IMR-90 (cell line): Measurements from ENCODE around the gene TPMT. TPM values are rescaled to one million over a fixed set of nuclear protein-coding genes. Genes with fewer than 3 reads are reported as not detected.

Experiments
- ATAC-seq: fragments of 200-7000 bp; cut with Tn5 transposase; 2 replicates; pipeline ENCODE4 v1.9.1; 2020; ENCODE audit warnings: low read depth, mild to moderate bottlenecking, moderate library complexity
- BruUV-seq: library from RNA; stranded (reverse); fragments of 400-500 nt; replicated peaks from 2 replicates; lab custom pipeline; 2021; lab: Mats Ljungman, UMichigan
- CTCF ChIA-PET: fragments of 300-600 bp; formaldehyde crosslinking; extraction: SDS; loops from one replicate; lab custom pipeline; 2021; ENCODE audit warnings: antibody characterized with exemption; lab: Yijun Ruan, JAX
- POLR2A ChIA-PET: fragments of 300-600 bp; sonication (Branson Sonifier 250); formaldehyde crosslinking; loops from one replicate; lab custom pipeline; 2022; ENCODE audit warnings: antibody characterized with exemption; ENCODE audit not compliant: unreplicated experiment; lab: Charles Lee
- DNase-seq: peaks from one replicate; pipeline ENCODE4 v3.0.0; 2013
- H2AFZ ChIP-seq: replicated peaks from 2 replicates; pipeline ENCODE3; 2013; ENCODE audit warnings: low read length, mild to moderate bottlenecking; ENCODE audit not compliant: poor library complexity
- H2AK5ac ChIP-seq: 2 replicates; pipeline ENCODE4 v1.6.1; 2013; ENCODE audit warnings: low read depth, low read length, inconsistent platforms
- H2AK9ac ChIP-seq: replicated peaks from 2 replicates; pipeline ENCODE3; 2013; ENCODE audit warnings: mild to moderate bottlenecking, low read depth, low read length, moderate library complexity; ENCODE audit not compliant: poor library complexity
- H2BK120ac ChIP-seq: 2 replicates; pipeline ENCODE4 v1.6.1; 2013; ENCODE audit warnings: low read depth, low read length, inconsistent platforms
- H2BK15ac ChIP-seq: 3 replicates; pipeline ENCODE4 v1.6.1; 2013; ENCODE audit warnings: low read depth, low read length, inconsistent platforms
- H2BK20ac ChIP-seq: 2 replicates; pipeline ENCODE4 v1.6.1; 2013; ENCODE audit warnings: low read depth, mild to moderate bottlenecking, inconsistent platforms, low read length, moderate library complexity
- H2BK5ac ChIP-seq: 2 replicates; pipeline ENCODE4 v1.6.1; 2013; ENCODE audit warnings: mild to moderate bottlenecking, low read depth, low read length, inconsistent platforms; ENCODE audit not compliant: poor library complexity, severe bottlenecking
- H3K14ac ChIP-seq: replicated peaks from 2 replicates; pipeline ENCODE4 v1.6.1; 2013; ENCODE audit warnings: low read depth, low read length, inconsistent platforms
- H3K18ac ChIP-seq: 2 replicates; pipeline ENCODE4 v1.6.1; 2013; ENCODE audit warnings: low read depth, low read length, control low read depth
- H3K23ac ChIP-seq: 2 replicates; pipeline ENCODE4 v1.6.1; 2013; ENCODE audit warnings: low read depth, low read length, inconsistent platforms
- H3K27ac ChIP-seq: 2 replicates; pipeline ENCODE4 v1.5.1; 2013; ENCODE audit warnings: mild to moderate bottlenecking, control low read depth, low read length; ENCODE audit not compliant: insufficient read depth
- H3K27me3 ChIP-seq: 2 replicates; pipeline ENCODE4 v1.6.1; 2013; ENCODE audit warnings: low read length; ENCODE audit not compliant: control insufficient read depth, insufficient read depth
- H3K36me3 ChIP-seq: 2 replicates; pipeline ENCODE4 v1.6.1; 2013; ENCODE audit warnings: low read length, mixed read lengths; ENCODE audit not compliant: control insufficient read depth, insufficient read depth
- H3K4ac ChIP-seq: 2 replicates; pipeline ENCODE4 v1.6.1; 2013; ENCODE audit warnings: low read depth, low read length, inconsistent platforms
- H3K4me1 ChIP-seq: 2 replicates; pipeline ENCODE4 v1.6.1; 2013; ENCODE audit warnings: low read length, mixed read lengths; ENCODE audit not compliant: control insufficient read depth, insufficient read depth
- H3K4me2 ChIP-seq: 2 replicates; pipeline ENCODE4 v1.6.1; 2013; ENCODE audit warnings: low read depth, mild to moderate bottlenecking, control low read depth, low read length, moderate library complexity
- H3K4me3 ChIP-seq: 2 replicates; pipeline ENCODE4 v1.5.1; 2013; ENCODE audit warnings: low read depth, mild to moderate bottlenecking, control low read depth, low read length, moderate library complexity; ENCODE audit not compliant: insufficient read depth
- H3K56ac ChIP-seq: 2 replicates; pipeline ENCODE4 v1.6.1; 2013; ENCODE audit warnings: low read length, inconsistent platforms; ENCODE audit not compliant: insufficient read depth; ENCODE audit errors: extremely low read depth
- H3K79me1 ChIP-seq, 2 experiments: 2 replicates each; pipeline ENCODE4 v1.6.1; 2013; ENCODE audit warnings: low read length in 2 of 2, inconsistent platforms in 1 of 2, low read depth in 1 of 2
- H3K9ac ChIP-seq: 2 replicates; pipeline ENCODE4 v1.6.1; 2013; ENCODE audit warnings: low read depth, low read length, control low read depth
- H3K9me1 ChIP-seq: 2 replicates; pipeline ENCODE4 v1.6.1; 2013; ENCODE audit warnings: low read length, inconsistent platforms; ENCODE audit not compliant: insufficient read depth
- H3K9me3 ChIP-seq: 2 replicates; pipeline ENCODE4 v1.6.1; 2013; ENCODE audit warnings: low read length; ENCODE audit not compliant: control insufficient read depth, insufficient read depth
- H4K20me1 ChIP-seq: 2 replicates; pipeline ENCODE4 v1.6.1; 2013; ENCODE audit warnings: low read length, inconsistent platforms; ENCODE audit not compliant: insufficient read depth
- H4K5ac ChIP-seq: 2 replicates; pipeline ENCODE4 v1.6.1; 2013; ENCODE audit warnings: mild to moderate bottlenecking, low read depth, low read length, control low read depth
- H4K8ac ChIP-seq, 2 experiments: 2 replicates each; pipeline ENCODE4 v1.6.1; 2013; ENCODE audit warnings: low read depth in 2 of 2, low read length in 2 of 2, control low read depth in 1 of 2, inconsistent platforms in 1 of 2
- H4K91ac ChIP-seq: 2 replicates; pipeline ENCODE4 v1.6.1; 2013; ENCODE audit warnings: low read depth, low read length, inconsistent platforms; ENCODE audit not compliant: insufficient read depth
- MAFK ChIP-seq: IDR thresholded peaks from 2 replicates; pipeline ENCODE4 v1.6.1; 2012; ENCODE audit warnings: low read depth, low read length, improper control_type of control experiment
- WGBS, 2 experiments: methylation state at CpG; one replicate each; pipeline versions ENCODE4 v1.1.5 to v1.1.7; 2013; ENCODE audit warnings: missing lambda C conversion rate in 2 of 2; ENCODE audit not compliant: insufficient read length in 1 of 2; ENCODE audit errors: extremely low coverage in 2 of 2; 5-methylcytosine and 5-hydroxymethylcytosine counted together
- dilution Hi-C: fragments of 300-500 bp; cut with HindIII; formaldehyde crosslinking; loops from one replicate; pipeline ENCODE4 v1.14.3; 2018; ENCODE audit warnings: low sequenced_read_pairs; ENCODE audit not compliant: unreplicated experiment
- in situ Hi-C: fragments of 300-500 bp; cut with MboI; formaldehyde crosslinking; loops from 3 replicates; pipeline ENCODE4 v1.14.3; 2019; ENCODE audit warnings: low sequenced_read_pairs, inconsistent platforms, mixed read lengths
- intact Hi-C: fragments of 100-400 bp; cut with micrococcal nuclease; formaldehyde crosslinking; loops from 2 replicates; pipeline ENCODE4 v1.10.0; 2022
- polyA plus RNA-seq, 3 experiments: library from polyadenylated mRNA; depleted of rRNA; stranded (reverse); fragments of >200 nt; gene quantifications; 2 replicates each; pipeline ENCODE4 v1.2.3, GENCODE V29; 2012; ENCODE audit warnings: low replicate concordance in 1 of 3
- total RNA-seq: library from RNA; depleted of rRNA; stranded (reverse); fragments of >200 nt; gene quantifications from 2 replicates; pipeline ENCODE4 v1.2.3, GENCODE V29; 2012

Gene TPMT
- total and polyA plus RNA-seq, 2 of the 4 experiments (the other 2 are of a cell fraction) = 10.8 to 14.1 TPM

DNA sequence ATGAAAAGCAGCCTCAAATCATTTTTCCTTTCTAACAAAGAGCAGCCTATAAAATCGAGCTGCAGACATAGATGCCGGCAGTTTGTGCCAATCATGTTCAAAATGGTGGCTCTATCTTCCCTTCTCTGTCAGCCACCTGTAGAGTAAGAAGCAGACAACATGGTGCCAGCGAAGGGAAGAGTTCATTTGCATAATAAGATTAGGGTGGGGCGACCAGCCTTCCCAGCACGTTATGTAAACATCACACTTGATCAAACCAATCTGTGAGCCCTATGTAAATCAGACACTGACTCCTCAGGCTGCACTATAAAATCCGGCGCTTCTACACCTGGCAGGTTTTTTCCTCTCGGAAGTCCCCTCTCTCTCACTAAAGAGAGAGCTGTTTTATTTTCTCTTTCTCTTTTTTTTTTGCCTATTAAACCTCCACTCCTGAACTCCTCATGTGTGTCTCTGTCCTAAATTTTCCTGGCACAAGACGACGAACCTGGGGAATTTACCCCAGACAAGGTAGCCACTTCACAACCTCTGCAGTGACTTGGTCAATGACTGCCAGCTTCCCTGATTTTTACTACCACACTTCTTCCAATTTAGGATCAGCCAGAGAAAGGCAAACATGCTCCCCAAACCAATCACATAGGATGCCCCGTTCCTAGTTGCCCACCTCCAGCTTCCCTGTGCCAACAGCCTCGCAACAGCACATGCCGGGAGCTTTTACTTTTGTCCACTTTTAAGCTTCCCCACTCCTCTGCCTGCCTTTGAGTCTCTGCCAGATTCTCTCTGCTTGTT, 12.9 kb downstream of the TPMT start:
- in situ Hi-C loops (no loop called here), intact Hi-C loops (no loop called here), dilution Hi-C loops (no loop called here)
- Histone ChIP-seq H2BK15ac (no peak overlapping the region), H3K79me1 (no peaks in the 10 kb centered on the region), H3K14ac (no peak overlapping the region), H2AK5ac (no peak overlapping the region), H4K20me1 (no peaks in the 10 kb centered on the region), H4K5ac (no peak overlapping the region), H2BK5ac (no peak overlapping the region), H3K36me3 (peaks cover 3% of the 10 kb centered on the region), H2BK120ac (no peak overlapping the region), H3K9ac (no peak overlapping the region), H3K18ac (no peak overlapping the region), H3K9me1 (no peaks in the 10 kb centered on the region), H3K23ac (no peak overlapping the region), H3K4me2 (no peak overlapping the region), H4K91ac (no peak overlapping the region), H2AFZ (no peak overlapping the region), H2AK9ac (no peak overlapping the region), H2BK20ac (no peak overlapping the region), H3K4ac (no peak overlapping the region), H4K8ac (no peak overlapping the region), H3K27me3 (no peaks in the 10 kb centered on the region), H3K56ac (no peak overlapping the region), H3K9me3 (no peaks in the 10 kb centered on the region), H3K4me1 (no peaks in the 10 kb centered on the region), H3K4me3 (no peak overlapping the region), H3K27ac (no peak overlapping the region)
- ATAC-seq (no peak), DNase-seq (no peak)
- ChIA-PET CTCF (no interaction called here), POLR2A (no interaction called here)
- TF ChIP-seq MAFK = no peak
- BruUV-seq = no TSS peak
- 88% methylated on average over 2 of the region's 13 CpGs; no CpG with 5 or more reads in 1 of the 2 experiments for WGBS, 2 experiments
